GM18499 (cell line): Measurements from ENCODE around the gene CLSTN1.

Experiments used
- ATAC-seq: cut with Tn5 transposase; IDR thresholded peaks from one replicate; pipeline ENCODE4 v1.9.1; 2021; ENCODE audit warnings: moderate number of reproducible peaks; ENCODE audit not compliant: insufficient read depth, unreplicated experiment

The CLSTN1 gene

DNA sequence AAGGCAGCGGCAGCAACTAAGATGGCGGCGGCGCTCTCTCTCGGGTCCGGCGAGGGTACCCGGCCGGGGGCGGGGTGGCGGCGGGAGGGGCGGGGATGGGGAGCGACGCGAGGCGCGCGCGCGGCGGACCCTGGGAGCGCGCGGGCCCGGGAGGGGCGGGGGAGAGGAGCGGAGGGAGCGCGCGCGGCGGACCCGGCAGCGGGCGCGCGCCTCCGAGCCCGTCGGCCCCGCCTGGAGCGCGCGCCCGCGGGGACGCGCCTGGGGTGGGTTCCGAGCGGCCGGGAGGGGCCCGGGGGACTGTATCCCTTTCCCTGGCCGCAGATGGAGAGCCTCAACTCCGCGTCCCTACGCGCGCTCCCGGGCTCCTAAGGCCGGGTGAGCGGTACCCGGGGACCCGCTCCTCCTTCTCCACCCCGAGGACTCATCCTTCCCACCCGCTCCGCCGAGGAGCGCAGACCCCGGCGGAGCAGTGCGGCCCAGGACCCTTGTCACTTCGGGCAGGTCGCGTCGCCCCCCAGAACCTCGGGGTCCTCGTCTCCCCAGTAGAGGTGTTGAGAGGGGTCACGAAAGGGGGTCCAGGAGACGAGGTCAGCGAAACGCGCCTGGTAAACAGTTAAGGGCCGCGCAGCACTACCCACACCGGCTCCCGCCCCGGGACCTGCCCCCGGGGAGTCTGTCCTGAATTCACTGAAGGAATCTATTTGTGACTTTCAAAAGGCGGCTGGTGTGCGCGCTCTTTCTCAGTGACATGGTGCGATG lies at the start of gene CLSTN1:
CLSTN1 (minus strand) TSS at position 23 of the 759 bp plus-strand sequence. CDS start 232 bp downstream, outside the sequence.
- ATAC-seq, result no peak

DNA sequence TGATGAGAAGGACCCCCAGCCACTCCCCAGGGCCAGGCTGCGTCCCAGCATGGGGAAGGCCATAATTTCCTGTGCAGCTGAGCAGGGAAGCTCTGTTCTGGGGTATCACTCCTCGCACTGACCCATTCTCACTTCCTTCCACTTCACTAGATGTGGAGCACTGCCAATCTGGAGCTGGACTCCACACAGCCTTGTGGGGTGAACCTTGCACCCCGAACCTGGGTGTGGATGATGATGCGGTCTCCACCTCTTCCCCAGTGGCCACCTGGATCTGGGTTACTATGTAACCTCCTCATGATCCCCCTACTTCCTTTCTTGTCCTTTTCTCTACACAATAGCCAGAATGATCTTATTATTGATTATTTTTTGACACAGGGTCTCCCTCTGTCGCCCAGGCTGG lies 49.6 kb upstream of the CLSTN1 start:
- no peak for ATAC-seq

DNA sequence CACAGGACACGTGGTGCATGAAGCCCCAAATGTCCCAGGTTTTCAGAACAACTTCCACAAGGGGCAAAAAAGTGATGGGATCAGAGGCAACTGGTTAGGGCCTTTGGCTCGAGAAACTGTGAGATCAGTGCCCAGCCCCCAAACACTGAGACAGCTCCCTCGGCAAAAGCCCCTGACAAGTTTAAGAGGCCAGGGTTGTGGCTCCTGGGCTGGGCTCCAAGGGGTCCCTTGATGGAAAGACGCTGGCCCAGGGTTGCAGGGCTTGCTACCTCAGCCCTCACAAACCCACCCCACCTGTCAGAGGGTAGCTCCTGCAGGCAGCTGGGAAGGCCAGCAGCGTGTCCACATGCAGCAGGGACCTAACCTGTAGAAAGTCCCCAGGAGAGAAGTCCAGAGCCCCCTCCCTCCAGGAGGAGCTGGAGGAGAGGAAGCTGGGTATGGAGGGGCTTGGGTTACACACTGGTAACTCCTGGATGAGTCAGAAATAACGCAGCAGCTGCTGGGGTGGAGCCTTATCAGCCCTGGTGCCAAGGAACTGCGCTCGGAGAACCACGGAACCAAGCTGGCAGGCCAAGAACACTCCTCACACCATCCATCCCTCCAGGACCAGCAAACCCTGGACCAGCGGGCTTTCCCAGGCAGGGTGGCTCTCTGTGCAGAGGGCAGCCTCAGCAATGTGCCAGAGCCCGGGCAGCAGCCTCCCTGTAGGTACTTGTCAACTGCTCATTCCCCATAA lies 48.8 kb upstream of the CLSTN1 start:
- no peak for ATAC-seq

DNA sequence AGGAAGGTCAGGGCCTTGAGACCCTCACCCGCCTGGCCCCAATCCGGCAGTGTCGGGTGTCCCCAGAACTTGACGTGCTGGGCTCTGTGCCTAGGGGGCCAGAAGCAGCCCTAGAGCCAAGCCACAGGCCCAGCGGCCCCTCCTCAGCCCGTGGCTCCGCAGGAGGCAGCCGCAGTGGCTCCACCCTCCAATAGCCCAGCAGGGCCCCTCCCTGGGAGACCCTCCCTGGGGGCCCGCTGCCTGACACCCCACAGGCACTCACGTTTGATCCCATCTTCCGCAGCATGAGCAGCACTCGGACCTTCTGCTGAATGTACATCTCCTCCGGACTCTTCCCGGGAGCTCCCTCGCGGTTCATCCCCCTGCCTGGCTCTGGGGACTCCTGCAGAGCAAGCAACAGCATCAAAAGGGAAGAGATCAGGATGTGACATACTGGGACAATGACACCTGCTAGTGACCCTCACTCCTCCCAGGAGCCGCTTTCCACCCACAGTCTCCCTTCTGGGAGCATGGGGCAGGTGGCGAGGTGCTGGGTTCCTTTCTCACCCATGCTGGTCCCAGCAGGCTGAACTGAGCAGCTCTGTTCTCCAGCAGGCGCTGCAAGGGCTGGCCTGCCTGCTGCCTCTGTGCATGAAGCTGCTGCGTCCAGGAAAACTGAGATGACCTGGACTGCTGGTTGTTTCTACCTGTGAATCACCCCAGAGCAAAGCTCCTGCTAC lies 48.1 kb upstream of the CLSTN1 start:
- no peak for ATAC-seq

DNA sequence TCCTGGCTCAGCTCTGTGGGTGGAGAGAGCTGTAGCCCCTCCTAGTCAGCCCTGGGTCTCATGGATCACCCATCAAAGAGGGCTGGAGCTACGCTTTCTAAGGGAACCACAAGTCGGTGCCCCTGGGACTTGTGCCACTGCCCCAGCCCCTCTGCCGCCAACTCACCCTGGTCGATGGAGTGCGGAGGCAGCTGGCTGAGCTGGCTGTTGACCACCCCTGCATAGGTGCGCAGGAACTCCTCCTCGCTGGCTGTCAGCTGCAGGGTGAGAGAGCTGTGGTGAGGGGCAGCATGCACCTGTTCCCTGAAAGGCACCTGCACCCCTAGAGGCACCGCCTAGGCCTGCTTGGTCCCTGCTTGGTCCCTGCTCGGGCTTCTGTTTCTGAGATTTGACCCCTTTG lies 47.3 kb upstream of the CLSTN1 start:
- ATAC-seq, result no peak

DNA sequence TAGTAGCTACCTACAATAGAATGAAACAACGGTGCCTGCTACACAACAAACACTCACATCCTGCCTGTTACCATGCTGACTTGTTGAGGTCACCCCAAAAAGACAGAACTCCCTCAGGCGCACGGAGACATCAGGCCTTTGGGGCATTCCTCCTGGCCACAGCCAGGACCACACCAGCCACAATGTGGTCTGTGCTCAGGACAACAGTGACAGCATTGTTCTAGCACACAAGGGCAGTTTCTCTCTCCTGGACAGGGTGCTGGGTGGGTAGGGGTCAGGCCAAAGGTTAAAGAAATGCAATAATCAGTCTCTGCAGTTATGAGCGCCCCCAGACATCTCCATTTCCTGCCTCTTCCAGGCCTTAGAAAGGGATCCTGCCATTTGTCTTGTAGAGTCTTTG lies 46.8 kb upstream of the CLSTN1 start:
- ATAC-seq, result no peak

DNA sequence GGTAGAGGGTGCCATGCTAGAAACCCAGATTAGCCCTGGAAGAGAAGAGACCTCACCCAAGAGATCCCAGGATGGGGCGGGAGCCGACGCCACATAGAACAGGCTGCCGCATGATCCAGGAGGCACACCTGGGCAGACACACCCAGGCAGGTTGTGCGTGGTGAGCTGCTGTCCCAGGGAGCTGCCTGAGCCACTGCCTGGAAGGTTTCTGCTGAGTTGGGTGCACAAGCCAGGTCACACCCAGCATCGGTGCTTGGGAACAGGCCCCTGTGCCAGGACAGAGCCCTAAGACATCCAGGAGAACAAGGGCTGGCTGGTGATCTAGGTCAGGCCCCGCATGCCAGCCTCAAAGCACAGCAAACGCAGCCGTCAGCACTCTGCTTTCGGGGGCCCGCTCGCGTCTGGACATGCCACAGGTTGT lies 46.1 kb upstream of the CLSTN1 start:
- no peak for ATAC-seq

DNA sequence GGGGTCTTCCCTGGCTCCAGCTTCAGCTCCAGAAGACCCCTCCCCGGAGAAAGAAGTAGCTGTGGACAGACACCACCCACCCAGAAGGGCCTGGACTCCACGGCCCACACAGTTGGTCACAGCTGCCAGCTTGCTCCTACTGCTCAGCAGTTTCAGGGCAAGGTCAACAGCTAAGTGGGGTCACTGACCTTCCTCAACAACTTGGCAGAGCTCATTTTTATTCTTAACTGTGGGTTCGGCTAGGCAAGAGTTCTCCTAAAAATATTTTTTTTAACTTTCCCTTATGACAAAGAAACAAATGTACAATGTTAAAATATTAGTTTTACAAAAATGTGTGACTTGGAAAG lies 44.5 kb upstream of the CLSTN1 start:
- ATAC-seq, result no peak

DNA sequence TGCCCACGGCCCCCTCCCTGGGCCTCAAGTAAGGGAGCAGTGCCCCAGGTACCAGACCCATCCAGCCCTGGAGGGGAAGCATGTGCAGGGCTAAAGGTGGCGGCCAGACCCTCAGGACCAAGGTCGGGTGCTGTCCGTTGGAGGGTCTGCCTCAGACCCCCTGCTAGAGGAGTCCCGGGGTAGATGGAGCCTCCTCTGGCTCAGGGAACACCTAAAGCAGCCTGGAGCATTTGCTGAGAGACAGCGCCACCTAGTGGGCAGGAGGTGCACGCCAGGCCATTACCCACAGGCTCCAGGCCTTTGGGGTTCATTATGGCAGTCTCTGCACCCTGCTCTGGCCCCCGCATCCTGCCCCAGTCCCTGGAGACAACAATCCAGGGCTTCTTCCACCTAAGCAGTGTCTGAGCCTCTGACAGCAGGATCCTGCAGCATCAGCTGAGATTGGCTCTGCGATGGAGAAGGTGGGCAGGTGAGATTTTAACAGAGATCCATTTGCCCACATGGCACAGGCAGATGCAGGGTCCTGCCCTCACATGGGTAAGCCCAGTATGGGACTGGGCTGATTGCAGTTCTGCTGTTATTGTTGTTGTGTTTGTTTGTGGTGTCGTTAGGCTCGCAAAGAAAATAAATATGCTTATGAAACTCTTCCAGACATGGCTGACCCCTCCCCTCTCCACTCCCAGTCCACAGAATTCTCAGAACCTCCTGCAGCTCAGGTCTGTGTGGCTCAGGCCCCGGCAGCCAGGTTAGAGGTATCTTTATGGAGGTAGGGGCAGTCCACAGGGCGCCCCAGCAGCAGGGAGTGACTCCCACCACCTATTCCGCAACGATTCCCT lies 43.9 kb upstream of the CLSTN1 start:
- ATAC-seq, result no peak

DNA sequence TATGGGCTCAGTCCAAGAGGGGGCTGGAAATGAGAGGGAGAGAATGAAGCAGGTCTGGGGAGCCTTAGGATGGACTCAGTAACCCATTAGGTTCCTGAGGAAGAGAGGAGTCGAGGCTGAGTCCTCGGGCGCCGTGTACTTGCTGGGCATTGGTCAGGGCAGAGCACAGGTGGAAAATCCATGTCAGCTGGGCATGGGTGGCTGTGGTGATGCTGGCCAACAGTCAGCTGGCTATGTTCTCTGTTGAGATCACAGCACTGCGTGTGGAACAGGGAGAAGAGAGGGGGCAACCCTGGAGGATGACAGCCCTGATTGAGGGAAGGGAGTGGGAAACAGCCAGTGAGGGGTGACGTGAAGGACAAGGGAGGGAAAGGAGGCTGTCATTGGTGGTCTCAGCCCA lies 43.1 kb upstream of the CLSTN1 start:
- no peak for ATAC-seq

DNA sequence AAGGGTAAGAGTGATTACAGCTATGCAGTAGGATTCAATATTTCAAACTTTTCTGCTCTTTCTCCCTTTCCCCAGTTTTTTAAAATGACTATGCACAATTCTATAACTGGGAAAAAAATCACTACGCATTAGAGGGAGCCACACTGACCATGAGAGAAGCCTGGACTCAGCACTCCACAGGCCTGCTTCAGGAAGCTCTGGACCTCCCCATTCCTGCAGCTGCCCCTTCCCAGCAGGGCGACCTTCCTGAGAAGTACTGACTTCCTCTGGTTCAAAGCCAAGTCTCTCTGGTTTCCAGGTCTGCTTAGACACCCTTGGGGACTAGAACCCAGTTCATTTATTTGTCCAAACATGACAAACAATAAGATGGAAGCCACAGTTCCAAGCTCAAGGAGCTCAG lies 42.0 kb upstream of the CLSTN1 start:
- ATAC-seq, result no peak

DNA sequence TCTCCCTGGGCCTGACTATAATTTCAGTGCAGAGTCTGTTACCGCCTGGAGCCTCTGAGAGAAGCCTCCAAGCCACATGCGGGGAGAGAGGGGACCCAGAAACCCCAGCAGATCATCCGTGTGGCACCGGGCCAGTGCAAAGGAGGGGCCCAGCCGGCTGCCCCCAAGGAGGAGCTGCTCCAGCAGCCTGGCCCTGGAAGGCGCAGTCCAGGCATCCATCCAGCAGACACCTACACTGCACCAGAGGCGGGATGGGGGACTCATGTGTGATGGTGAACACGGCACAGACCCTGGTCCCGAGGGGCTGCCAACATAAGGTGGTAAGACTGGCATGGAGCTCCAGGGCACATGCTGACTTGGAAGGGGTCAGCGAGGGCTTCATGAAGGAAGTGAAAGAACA lies 39.6 kb upstream of the CLSTN1 start:
- ATAC-seq, result no peak

DNA sequence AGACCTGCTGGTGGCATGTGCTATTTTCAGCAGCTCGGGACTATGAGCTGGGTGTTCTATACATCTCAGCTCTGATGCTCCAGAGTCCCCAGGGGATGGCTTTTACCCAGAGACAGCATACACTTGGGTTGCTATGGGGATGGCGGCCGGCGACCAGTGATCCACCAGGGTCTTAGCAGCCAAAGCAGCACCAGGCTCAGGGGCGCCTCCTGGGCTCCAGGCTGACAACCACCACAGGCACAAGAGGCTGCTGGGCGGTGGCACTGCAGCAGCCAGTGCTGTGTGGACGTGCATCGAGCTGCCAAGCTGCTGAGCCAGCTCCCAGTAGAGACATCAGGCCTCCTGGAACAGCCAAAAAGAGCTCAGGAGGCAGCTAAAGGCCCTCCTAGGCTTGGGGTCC lies 37.6 kb upstream of the CLSTN1 start:
- no peak for ATAC-seq

DNA sequence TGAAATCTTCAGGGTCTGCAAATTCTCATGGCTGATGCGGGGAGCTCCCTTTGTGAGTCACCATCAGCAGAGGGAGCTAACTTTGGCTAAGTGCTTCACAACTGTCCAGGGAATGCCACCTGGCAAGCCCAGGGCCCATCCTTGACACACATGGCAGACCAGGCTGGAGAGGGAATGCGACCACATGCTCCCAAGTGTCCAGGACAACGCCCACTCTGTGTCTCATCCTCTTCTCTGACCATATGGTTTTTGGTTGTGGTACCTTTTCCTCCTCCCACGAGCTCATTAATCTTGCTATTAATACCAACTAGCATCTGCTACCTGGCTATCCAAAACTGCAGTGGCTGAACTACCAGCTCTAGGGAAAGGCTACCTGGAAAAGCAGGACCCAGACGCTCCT lies 37.1 kb upstream of the CLSTN1 start:
- no peak for ATAC-seq

DNA sequence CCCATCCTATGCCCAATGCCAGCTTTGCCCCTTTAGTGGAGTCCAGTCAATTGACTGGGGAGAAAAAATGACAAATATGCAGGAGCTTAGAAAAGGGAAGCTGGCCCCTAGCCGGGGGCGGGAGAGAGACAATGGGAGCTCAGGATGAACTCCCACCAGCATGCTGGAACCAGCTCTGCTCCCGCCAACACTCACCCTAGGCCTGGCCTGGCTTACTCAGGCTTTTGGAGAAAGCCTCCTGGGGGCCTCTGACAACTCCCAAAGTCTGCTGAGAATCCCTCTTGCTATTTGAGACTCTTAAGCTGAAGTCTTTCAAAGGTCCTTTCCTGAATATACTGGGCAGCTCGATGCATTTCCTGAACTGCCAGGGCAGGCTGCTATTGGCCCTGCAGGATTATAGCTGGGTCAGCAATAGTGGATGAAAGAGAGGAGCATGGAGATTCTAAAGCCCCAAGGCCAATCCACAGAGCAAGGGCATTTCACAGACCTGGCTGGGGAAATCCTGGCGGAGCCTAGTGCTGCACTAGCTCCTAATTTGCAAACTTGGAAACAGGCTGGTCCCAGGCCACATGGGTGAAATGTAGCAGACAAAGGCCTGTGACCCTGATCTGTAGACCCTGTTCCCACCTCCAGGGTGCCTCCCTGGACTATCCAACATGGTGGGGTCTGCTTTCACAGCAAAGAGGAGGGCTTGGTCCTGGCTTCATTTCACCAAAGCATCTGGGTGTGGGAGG lies 35.7 kb upstream of the CLSTN1 start:
- no peak for ATAC-seq

DNA sequence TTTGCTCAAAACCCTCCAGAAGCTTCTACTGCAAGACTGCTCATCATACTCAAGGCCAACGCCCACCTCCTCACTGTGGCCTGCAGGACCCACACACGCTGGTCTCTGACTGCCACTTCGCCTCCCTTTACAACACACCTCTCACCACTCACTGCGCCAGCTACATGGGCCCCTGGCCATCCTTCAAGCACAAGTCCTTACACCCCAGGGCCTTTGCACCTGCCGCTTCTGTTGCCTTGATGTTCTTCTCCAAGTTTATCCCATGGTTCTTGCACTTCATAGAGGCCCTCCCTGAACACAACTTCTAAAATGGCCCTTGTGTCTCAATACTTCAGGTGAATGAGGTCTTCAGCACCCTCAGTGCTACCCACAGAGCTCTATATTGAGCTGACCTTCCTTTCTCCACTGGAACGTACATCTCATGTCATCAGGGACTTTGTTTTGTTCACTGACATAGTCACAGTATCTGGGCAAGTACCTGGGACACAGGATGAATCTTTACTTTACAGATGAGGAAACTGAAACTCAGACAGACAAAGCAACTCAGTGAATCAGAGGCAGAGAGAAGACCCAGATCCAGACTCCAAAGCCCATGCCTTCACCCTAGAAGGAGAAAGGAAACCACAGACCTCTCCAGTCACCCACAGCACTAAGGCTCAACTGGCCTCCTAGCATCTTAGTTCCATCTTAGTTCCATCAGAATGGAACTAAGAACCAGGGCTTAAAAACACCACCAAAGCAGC lies 34.7 kb upstream of the CLSTN1 start:
- no peak for ATAC-seq

DNA sequence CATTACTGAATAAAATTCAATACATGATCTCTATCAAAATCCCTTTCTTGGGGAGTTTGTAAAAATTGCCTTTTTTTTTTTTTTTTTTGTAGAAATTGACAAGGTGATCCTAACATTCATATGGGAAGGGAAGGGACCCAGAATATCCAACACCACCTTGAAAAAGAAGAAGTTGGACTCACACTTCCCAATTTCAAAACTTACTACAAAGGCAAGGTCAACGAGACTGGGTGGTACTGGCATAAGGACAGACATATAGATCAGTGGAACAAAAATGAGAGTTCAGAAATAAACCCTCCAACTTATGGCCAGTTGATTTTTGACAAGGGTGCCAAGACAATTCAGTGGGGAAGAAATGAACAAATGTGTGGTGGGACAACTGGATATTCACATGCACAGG lies 31.4 kb upstream of the CLSTN1 start:
- ATAC-seq, result no peak

DNA sequence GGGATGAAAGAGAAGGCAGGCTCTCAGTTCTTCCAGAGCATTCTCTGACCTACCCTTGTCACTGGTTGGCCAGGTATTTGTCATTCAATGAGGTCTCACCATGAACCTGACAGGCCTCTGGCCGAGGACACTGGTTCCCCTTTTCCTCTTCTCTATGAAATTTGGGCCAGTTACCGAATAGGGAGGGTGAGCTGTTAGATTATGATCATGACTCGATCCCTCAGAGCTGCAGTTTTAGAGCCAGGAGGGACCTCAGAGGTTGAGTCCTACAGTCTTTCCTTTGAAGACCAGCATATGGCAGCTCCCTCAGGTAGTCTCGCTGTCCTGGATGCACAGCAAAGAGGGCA lies 29.5 kb upstream of the CLSTN1 start:
- no peak for ATAC-seq
